Stimulated activated effector memory CD8-positive, alpha-beta T cell treated with anti-CD3 and anti-CD28 coated beads, Interleukin-12 subunit alpha, Interleukin-12 subunit beta, amount 100 ng/mL, for 72 hours (primary cell): ENCODE measurements around the gene WDR62.
"Not testable (repeated sequence)": the region's sequence is repeated elsewhere in the genome, so short reads cannot be mapped to it uniquely, and the experiment has no call there.

ENCODE experiments used
- ATAC-seq: fragments of 150-1000 bp; cut with Tn5 transposase; 2 replicates; pipeline ENCODE4 v1.10.0; 2021
- DNase-seq, 2 donors: peaks; one replicate each; pipeline ENCODE4 v3.0.0; 2021 to 2022; ENCODE audit warnings: low spot score in 2 of 2
- H3K27ac Mint-ChIP-seq: one replicate; pipeline ENCODE4 v1.8.0; 2022; ENCODE audit warnings: mild to moderate bottlenecking, mixed read lengths
- H3K36me3 Mint-ChIP-seq: one replicate; pipeline ENCODE4 v1.8.0; 2022; ENCODE audit warnings: mild to moderate bottlenecking, mixed read lengths
- H3K4me1 Mint-ChIP-seq: one replicate; pipeline ENCODE4 v1.8.0; 2022; ENCODE audit warnings: mixed read lengths
- H3K4me3 Mint-ChIP-seq: one replicate; pipeline ENCODE4 v1.8.0; 2022; ENCODE audit warnings: mild to moderate bottlenecking, mixed read lengths
- H3K9me3 Mint-ChIP-seq: one replicate; pipeline ENCODE4 v1.8.0; 2022; ENCODE audit warnings: mixed read lengths

The WDR62 gene

GRCh38 chr19:36058481-36059179 lies 3.9 kb downstream of the WDR62 start:
- no peak overlapping the region for H3K4me3 Mint-ChIP-seq
- H3K36me3 Mint-ChIP-seq, result peaks cover 38% of the 10 kb centered on the region
- no peak overlapping the region for H3K27ac Mint-ChIP-seq
- H3K4me1 Mint-ChIP-seq, result peaks cover 25% of the 10 kb centered on the region
- no peak for ATAC-seq
- DNase-seq, result no peak
- H3K9me3 Mint-ChIP-seq, result no peaks in the 10 kb centered on the region

DNA sequence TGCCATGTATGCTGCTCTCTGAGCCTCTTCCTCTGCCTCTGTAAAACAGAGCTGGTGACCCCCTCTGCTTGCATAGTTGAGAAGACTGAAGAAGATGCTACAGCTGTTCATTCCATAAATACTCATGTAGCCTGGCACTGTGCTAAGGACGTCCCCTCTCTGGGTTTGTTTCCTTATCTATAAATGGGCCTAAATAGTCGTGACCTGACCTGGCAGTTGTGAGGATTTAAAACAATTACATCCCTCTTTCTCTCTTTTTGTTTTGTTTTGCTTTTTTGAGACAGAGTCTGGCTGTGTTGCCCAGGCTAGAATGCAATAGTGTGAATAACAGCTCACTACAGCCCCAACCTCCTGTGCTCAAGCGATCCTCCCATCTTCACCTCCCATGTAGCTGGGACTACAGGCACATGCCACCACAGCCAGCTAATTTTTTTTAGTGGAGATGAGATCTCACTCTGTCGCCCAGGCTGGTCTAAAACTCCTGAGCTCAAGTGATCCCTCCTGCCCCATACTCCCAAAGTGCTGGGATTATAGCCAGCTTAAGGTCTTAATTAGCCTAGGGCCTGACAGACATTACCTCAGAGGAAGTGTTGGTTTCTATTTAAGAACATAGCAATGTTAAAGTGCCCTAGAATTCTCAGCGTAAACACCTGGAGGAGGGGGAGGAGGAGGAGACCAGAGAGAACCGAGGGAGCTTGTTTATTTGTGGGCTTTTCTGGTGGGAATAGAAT lies 4.6 kb downstream of the WDR62 start:
- no peak for ATAC-seq
- Mint-ChIP-seq H3K4me3 (no peak overlapping the region), H3K36me3 (peaks cover 41% of the 10 kb centered on the region), H3K4me1 (peaks cover 20% of the 10 kb centered on the region), H3K27ac (no peak overlapping the region), H3K9me3 (no peaks in the 10 kb centered on the region)
- no peak for DNase-seq

DNA sequence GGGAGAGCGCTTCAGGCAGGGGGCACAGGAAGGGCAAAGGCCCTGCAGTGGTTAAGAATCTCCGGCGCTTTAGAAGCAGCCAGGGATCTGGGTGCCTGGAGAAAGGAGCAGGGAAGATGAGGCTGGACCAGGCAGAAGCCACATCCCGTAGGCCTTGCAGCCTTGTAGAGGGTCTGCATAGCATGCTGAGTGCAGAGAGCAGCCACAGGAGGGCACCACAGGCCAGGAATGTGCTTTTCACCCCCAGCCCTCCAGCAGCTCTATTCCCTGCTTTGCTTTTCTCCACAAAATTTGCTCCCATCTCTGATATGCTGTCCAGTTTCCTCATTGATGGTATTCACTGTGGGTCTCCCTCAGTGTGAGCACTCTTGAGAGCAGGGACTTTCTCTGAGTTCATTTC lies 5.7 kb downstream of the WDR62 start:
- H3K4me3 Mint-ChIP-seq, result no peak overlapping the region
- no peaks in the 10 kb centered on the region for H3K9me3 Mint-ChIP-seq
- H3K4me1 Mint-ChIP-seq, result peaks cover 15% of the 10 kb centered on the region
- peaks cover 37% of the 10 kb centered on the region for H3K36me3 Mint-ChIP-seq
- DNase-seq (no peak), ATAC-seq (peak; percentile 61)
- no peak overlapping the region for H3K27ac Mint-ChIP-seq

DNA sequence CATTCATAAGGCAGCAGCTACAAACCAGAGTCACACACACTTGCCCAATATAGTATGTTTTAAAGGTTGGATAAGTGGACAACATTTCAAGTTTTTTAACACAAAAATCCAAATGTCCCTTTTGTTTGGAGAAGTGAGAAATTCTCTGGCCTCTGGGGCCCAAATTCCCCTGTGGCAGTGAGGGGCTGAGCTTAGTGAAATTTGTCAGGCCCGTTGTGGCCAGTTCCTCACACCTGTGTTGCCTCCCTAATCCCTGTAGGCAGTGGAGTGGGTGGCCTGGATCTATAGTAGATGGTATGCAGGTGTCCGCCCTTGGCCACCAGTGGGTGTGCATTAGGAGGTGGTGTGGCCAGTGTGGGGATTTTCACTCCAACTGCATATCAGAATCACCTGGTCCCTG lies 6.7 kb downstream of the WDR62 start:
- no peaks in the 10 kb centered on the region for H3K9me3 Mint-ChIP-seq
- H3K27ac Mint-ChIP-seq, result no peak overlapping the region
- H3K36me3 Mint-ChIP-seq, result peaks cover 37% of the 10 kb centered on the region
- H3K4me1 Mint-ChIP-seq, result peaks cover 6% of the 10 kb centered on the region
- no peak for DNase-seq
- H3K4me3 Mint-ChIP-seq, result no peak overlapping the region
- no peak for ATAC-seq

DNA sequence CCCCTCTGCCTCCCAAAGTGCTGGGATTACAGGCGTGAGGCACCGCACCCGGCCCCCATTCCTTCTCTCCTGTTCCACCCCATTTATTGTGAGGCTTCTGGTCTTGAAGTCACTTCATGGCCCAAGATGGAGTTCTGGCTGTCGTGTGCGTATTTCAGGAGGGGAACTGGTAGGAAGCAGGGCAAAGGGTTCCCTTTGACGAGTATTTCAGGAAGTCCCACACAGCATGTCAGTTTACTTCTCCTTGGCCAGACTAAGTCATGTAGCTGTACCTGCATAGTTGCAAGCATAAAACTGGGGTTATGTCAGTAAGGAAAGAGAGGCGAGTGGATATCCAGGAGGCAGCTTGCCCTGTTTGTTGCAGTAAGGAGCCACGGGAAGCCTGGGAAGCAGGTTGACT lies 10.1 kb downstream of the WDR62 start:
- no peak for DNase-seq
- no peak for ATAC-seq
- Mint-ChIP-seq H3K36me3 (peaks cover 38% of the 10 kb centered on the region), H3K27ac (peak overlapping the region; percentile 60), H3K4me3 (no peak overlapping the region), H3K4me1 (no peaks in the 10 kb centered on the region), H3K9me3 (no peaks in the 10 kb centered on the region)

- Mint-ChIP-seq H3K9me3 (no peaks in the 10 kb centered on the region), H3K36me3 (peaks cover 34% of the 10 kb centered on the region), H3K4me1 (no peaks in the 10 kb centered on the region), H3K4me3 (no peak overlapping the region), H3K27ac (no peak overlapping the region)
- no peak for ATAC-seq
- DNase-seq, result no peak
These were observed 13.0 kb downstream of the WDR62 start for GRCh38 chr19:36067681-36068080.

- peaks cover 27% of the 10 kb centered on the region for H3K36me3 Mint-ChIP-seq
- H3K4me3 Mint-ChIP-seq, DNase-seq, H3K4me1 Mint-ChIP-seq, H3K27ac Mint-ChIP-seq, H3K9me3 Mint-ChIP-seq, ATAC-seq: not testable (repeated sequence)
These were observed 14.3 kb downstream of the WDR62 start for GRCh38 chr19:36068810-36069499.

DNA sequence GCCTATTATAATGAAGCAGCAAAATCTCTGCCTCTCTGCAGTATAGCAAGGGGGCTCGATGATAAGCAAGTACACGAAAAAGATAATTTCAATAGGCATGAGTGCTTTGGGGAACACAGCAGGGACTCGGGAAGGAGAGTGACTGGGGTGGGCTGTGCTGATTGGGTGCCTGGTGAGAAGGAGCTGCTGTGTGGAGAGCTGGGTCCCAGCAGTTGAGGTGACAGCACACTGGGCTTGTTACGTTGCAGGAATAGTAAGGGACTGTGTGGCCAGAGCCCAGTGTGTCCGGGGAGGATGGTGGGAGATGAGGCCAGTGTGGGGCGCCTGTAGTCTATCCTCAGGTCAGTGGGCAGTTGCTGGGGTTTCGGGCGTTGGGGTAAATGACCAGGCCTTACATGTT lies 17.4 kb downstream of the WDR62 start:
- H3K36me3 Mint-ChIP-seq, result peaks cover 35% of the 10 kb centered on the region
- H3K4me3 Mint-ChIP-seq, result no peak overlapping the region
- no peak overlapping the region for H3K27ac Mint-ChIP-seq
- no peak for DNase-seq
- no peaks in the 10 kb centered on the region for H3K4me1 Mint-ChIP-seq
- ATAC-seq, result no peak
- no peaks in the 10 kb centered on the region for H3K9me3 Mint-ChIP-seq

DNA sequence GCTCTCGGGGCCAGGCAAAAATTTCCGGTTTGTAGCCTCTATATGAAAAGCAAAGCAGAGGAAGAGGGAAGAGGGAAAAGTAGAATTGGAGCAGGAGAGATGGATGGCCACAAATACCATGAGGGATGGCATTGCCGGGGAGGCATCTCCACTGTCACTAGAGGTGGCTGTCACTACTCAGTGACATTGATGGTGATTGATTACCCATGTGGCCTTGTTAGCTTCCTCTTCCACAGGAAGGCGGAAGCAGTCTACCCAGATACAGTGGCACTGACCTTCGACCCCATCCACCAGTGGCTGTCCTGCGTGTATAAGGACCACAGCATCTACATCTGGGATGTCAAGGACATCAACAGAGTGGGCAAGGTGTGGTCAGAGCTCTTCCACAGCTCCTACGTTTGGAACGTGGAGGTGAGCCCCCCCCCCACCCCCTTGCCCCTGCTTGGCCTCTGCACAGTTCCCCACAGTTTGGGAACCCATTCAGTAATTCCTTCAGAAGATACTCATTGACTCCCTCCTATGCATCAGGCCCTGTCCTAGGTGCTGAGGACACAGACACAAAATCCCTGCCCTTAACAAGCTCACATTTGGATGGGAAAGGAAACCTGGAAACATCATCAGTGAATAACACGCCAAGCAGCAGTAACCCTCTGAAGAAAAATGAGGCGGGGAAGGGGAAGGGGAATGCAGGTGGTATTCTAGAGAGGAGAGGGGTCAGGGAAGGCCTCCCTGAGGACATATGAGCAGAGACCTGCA lies 18.6 kb downstream of the WDR62 start:
- Mint-ChIP-seq H3K9me3 (no peaks in the 10 kb centered on the region), H3K27ac (no peak overlapping the region), H3K4me1 (no peaks in the 10 kb centered on the region), H3K4me3 (no peak overlapping the region), H3K36me3 (peaks cover 41% of the 10 kb centered on the region)
- no peak for DNase-seq
- ATAC-seq, result no peak

GRCh38 chr19:36079389-36079945 lies 24.8 kb downstream of the WDR62 start:
- Mint-ChIP-seq H3K4me3 (no peak overlapping the region), H3K4me1 (no peaks in the 10 kb centered on the region), H3K27ac (peak overlapping the region; percentile 1), H3K9me3 (no peaks in the 10 kb centered on the region), H3K36me3 (peaks cover 59% of the 10 kb centered on the region)
- DNase-seq (no peak), ATAC-seq (no peak)

DNA sequence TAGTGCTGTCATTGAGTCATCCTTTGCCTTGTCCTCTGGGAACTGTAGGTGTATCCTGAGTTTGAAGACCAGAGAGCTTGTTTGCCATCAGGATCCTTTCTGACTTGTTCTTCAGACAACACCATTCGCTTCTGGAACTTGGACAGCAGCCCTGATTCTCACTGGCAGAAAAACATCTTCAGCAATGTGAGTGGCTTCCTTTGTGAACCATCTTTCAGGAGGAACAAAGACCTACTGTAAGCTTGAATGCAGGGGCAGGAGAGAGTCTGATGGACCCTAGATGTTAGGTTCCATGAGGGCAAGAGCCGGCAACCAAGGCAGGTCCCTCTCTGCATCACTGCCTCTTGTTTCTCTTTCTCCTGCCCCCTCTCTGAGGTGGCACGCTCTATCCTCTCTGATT lies 26.7 kb downstream of the WDR62 start:
- no peaks in the 10 kb centered on the region for H3K4me1 Mint-ChIP-seq
- ATAC-seq, result no peak
- no peak overlapping the region for H3K27ac Mint-ChIP-seq
- DNase-seq, result no peak
- H3K36me3 Mint-ChIP-seq, result peaks cover 65% of the 10 kb centered on the region
- no peaks in the 10 kb centered on the region for H3K9me3 Mint-ChIP-seq
- H3K4me3 Mint-ChIP-seq, result no peak overlapping the region

- no peak overlapping the region for H3K27ac Mint-ChIP-seq
- H3K4me3 Mint-ChIP-seq, result no peak overlapping the region
- H3K36me3 Mint-ChIP-seq, result peaks cover 64% of the 10 kb centered on the region
- no peaks in the 10 kb centered on the region for H3K9me3 Mint-ChIP-seq
- no peak for DNase-seq
- H3K4me1 Mint-ChIP-seq, result no peaks in the 10 kb centered on the region
- no peak for ATAC-seq
These were observed 27.2 kb downstream of the WDR62 start for GRCh38 chr19:36081894-36082293.

DNA sequence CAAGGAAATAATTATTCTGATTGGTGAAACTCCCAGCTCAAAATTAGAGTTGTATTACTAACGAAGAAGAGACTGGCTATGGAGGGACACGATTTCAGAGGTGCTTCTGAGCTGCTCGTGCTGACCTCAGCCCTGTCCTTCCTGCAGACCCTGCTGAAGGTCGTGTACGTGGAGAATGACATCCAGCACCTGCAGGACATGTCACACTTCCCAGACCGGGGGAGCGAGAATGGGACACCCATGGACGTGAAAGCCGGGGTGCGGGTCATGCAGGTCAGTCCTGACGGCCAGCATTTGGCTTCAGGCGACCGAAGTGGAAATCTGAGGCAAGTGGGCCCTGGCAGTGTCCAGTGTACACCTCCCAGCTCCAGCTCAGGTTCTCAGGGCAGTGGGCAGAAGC lies 28.2 kb downstream of the WDR62 start:
- ATAC-seq (no peak), DNase-seq (no peak)
- Mint-ChIP-seq H3K4me1 (no peaks in the 10 kb centered on the region), H3K27ac (no peak overlapping the region), H3K9me3 (no peaks in the 10 kb centered on the region), H3K4me3 (no peak overlapping the region), H3K36me3 (peaks cover 54% of the 10 kb centered on the region)

GRCh38 chr19:36084231-36085009 lies 29.7 kb downstream of the WDR62 start:
- Mint-ChIP-seq H3K36me3 (peaks cover 47% of the 10 kb centered on the region), H3K4me3 (no peak overlapping the region), H3K9me3 (no peaks in the 10 kb centered on the region), H3K4me1 (no peaks in the 10 kb centered on the region), H3K27ac (peak overlapping the region; percentile 48)
- DNase-seq (no peak), ATAC-seq (no peak)
